GM12878 (cell line): ENCODE measurements around the gene ACRBP. TPM values are rescaled to one million over a fixed set of nuclear protein-coding genes. Genes with fewer than 3 reads are reported as not detected.
A peak's percentile ranks its signal among the peaks of the same experiment; 100 is the strongest.

ENCODE experiments used
- ATAC-seq: fragments of 200-7000 bp; cut with Tn5 transposase; 3 replicates; pipeline ENCODE4 v1.9.1; 2020; ENCODE audit warnings: mild to moderate bottlenecking, moderate library complexity
- BruUV-seq: library from RNA; stranded (reverse); fragments of 400-500 nt; replicated peaks from 2 replicates; lab custom pipeline; 2021; lab: Mats Ljungman, UMichigan
- CTCF ChIA-PET: fragments of 300-600 bp; sonication (Branson Sonifier 250); formaldehyde crosslinking; extraction: SDS; loops from one replicate; lab custom pipeline; 2021; ENCODE audit warnings: inconsistent platforms; lab: Yijun Ruan, JAX
- POLR2A ChIA-PET: fragments of 350-600 bp; formaldehyde crosslinking; extraction: SDS; loops from one replicate; lab custom pipeline; 2021; ENCODE audit warnings: inconsistent platforms; lab: Charles Lee
- RAD21 ChIA-PET: fragments of 300-600 bp; sonication (Branson Sonifier 250); formaldehyde crosslinking; loops from one replicate; lab custom pipeline; 2023; ENCODE audit warnings: antibody characterized with exemption; ENCODE audit not compliant: unreplicated experiment; lab: Charles Lee
- SMC1A ChIA-PET: fragments of 300-600 bp; sonication (Branson Sonifier 250); formaldehyde crosslinking; loops from one replicate; lab custom pipeline; 2023; ENCODE audit not compliant: unreplicated experiment, uncharacterized antibody; lab: Charles Lee
- DNase-seq: peaks from one replicate; pipeline ENCODE4 v3.0.0-alpha.2; 2011; ENCODE audit warnings: low read depth, low spot score
- FAIRE-seq: peaks from 3 replicates; lab custom pipeline; 2011; peaks lifted over from hg19 to GRCh38; lab: Jason Lieb, UNC
- H2AFZ ChIP-seq: 2 replicates; pipeline ENCODE4 v1.6.0; 2011; ENCODE audit warnings: low read depth, low read length, control low read depth; ENCODE audit not compliant: control insufficient read depth
- H3K27ac ChIP-seq: 2 replicates; pipeline ENCODE4 v1.5.1; 2011; ENCODE audit warnings: control low read depth; ENCODE audit not compliant: control insufficient read depth, insufficient read depth
- H3K27me3 ChIP-seq, 2 experiments: replicated peaks in 1 of 2; 2 replicates each; pipeline versions ENCODE4 v1.6.0 to v1.6.1; 2011; ENCODE audit warnings: low read length in 1 of 2; ENCODE audit not compliant: control insufficient read depth in 2 of 2, insufficient read depth in 2 of 2
- H3K36me3 ChIP-seq, 2 experiments: 2 replicates each; pipeline ENCODE4 v1.5.1; 2011; ENCODE audit warnings: low read length in 1 of 2; ENCODE audit not compliant: control insufficient read depth in 2 of 2, insufficient read depth in 2 of 2
- H3K4me1 ChIP-seq: 2 replicates; pipeline ENCODE4 v1.6.1; 2011; ENCODE audit warnings: mild to moderate bottlenecking, low read length, moderate library complexity, mixed read lengths; ENCODE audit not compliant: control insufficient read depth, insufficient read depth
- H3K4me2 ChIP-seq: 2 replicates; pipeline ENCODE4 v1.6.0; 2011; ENCODE audit warnings: control low read depth; ENCODE audit not compliant: control insufficient read depth, insufficient read depth
- H3K4me3 ChIP-seq: fragments of 200-600 bp; sonication (generic); 2 replicates; pipeline ENCODE4 v1.5.1; 2016
- H3K79me2 ChIP-seq: 2 replicates; pipeline ENCODE4 v1.6.0; 2011; ENCODE audit warnings: low read length; ENCODE audit not compliant: control insufficient read depth, insufficient read depth
- H3K9ac ChIP-seq: 2 replicates; pipeline ENCODE4 v1.8.0; 2011; ENCODE audit warnings: low read length, control low read depth, mixed read lengths; ENCODE audit not compliant: control insufficient read depth, insufficient read depth
- H3K9me3 ChIP-seq: replicated peaks from 3 replicates; pipeline ENCODE4 v1.5.1; 2011; ENCODE audit warnings: mild to moderate bottlenecking, low read length; ENCODE audit not compliant: control insufficient read depth, insufficient read depth
- H4K20me1 ChIP-seq: 2 replicates; pipeline ENCODE4 v1.6.0; 2011; ENCODE audit not compliant: control insufficient read depth, insufficient read depth
- BCL11A ChIP-seq: IDR thresholded peaks from 2 replicates; pipeline ENCODE4 v1.6.1; 2011; ENCODE audit warnings: low read depth, low read length
- CHD2 ChIP-seq: IDR thresholded peaks from 2 replicates; pipeline ENCODE4 v1.6.1; 2011; ENCODE audit warnings: low read depth, low read length, improper control_type of control experiment, borderline replicate concordance
- ESRRA ChIP-seq: IDR thresholded peaks from 2 replicates; pipeline ENCODE4 v1.6.1; 2012; ENCODE audit warnings: mild to moderate bottlenecking, low read length, improper control_type of control experiment
- HDAC2 ChIP-seq: fragments of 200-600 bp; sonication (generic); IDR thresholded peaks from 2 replicates; pipeline ENCODE4 v1.6.1; 2017
- MYB ChIP-seq: fragments of 150-350 bp; IDR thresholded peaks from 2 replicates; pipeline ENCODE4 v1.6.1; 2014; ENCODE audit warnings: mild to moderate bottlenecking, low read depth, low read length, borderline replicate concordance
- NR2C1 ChIP-seq: fragments of 450-650 bp; IDR thresholded peaks from 2 replicates; pipeline ENCODE4 v1.6.1; 2017; ENCODE audit warnings: antibody characterized with exemption, mild to moderate bottlenecking, moderate library complexity
- PAX8 ChIP-seq: fragments of 450-650 bp; IDR thresholded peaks from 2 replicates; pipeline ENCODE4 v1.6.1; 2017; ENCODE audit warnings: mild to moderate bottlenecking, moderate library complexity
- POLR2A ChIP-seq: IDR thresholded peaks from 2 replicates; pipeline ENCODE4 v1.6.1; 2011; ENCODE audit warnings: low read depth, mild to moderate bottlenecking, low read length
- RAD21 ChIP-seq: IDR thresholded peaks from 2 replicates; pipeline ENCODE4 v1.6.1; 2011; ENCODE audit warnings: mild to moderate bottlenecking, low read depth, low read length, moderate library complexity; ENCODE audit not compliant: insufficient read depth
- RBBP5 ChIP-seq: fragments of 200-600 bp; sonication (generic); conservative IDR thresholded peaks from 2 replicates; pipeline ENCODE4 v1.6.1; 2016
- SUPT20H ChIP-seq: IDR thresholded peaks from 2 replicates; pipeline ENCODE4 v1.6.1; 2011; ENCODE audit warnings: low read depth, mild to moderate bottlenecking, low read length, moderate library complexity, borderline replicate concordance; ENCODE audit not compliant: control insufficient read depth
- TCF3 ChIP-seq: IDR thresholded peaks from 2 replicates; pipeline ENCODE4 v1.6.1; 2012; ENCODE audit warnings: low read depth, mild to moderate bottlenecking, low read length, borderline replicate concordance; ENCODE audit not compliant: insufficient read depth
- ZNF384 ChIP-seq: IDR thresholded peaks from 2 replicates; pipeline ENCODE4 v1.6.1; 2012; ENCODE audit warnings: low read depth, mild to moderate bottlenecking, low read length, improper control_type of control experiment, borderline replicate concordance
- WGBS: methylation state at CpG from one replicate; pipeline ENCODE4 v1.1.6; 2016; ENCODE audit warnings: low lambda C conversion rate; ENCODE audit not compliant: insufficient replicate concordance, insufficient coverage; ENCODE audit errors: missing lambda C conversion rate; 5-methylcytosine and 5-hydroxymethylcytosine counted together
- in situ Hi-C: fragments of 300-500 bp; cut with MboI; formaldehyde crosslinking; loops from 9 replicates; pipeline ENCODE4 v1.14.3; 2018; ENCODE audit warnings: mixed read lengths
- intact Hi-C: fragments of 100-400 bp; cut with micrococcal nuclease; formaldehyde crosslinking; loops from one replicate; pipeline ENCODE4 v1.14.2; 2022; ENCODE audit not compliant: unreplicated experiment
- polyA plus RNA-seq, 11 experiments: library from polyadenylated mRNA; depleted of rRNA in 4 of 11; unstranded in 6 of 11; stranded (reverse) in 5 of 11; fragments of >200 nt; fragmentation: Nextera tagmentation in 4 of 11; fragmentation: Illumina TruSeq in 1 of 11; extraction: Ambion mirVana in 4 of 11; extraction: Trizol in 1 of 11; gene quantifications; 1 replicate in 1 of 11; 2 replicates in 10 of 11; pipeline versions ENCODE4 v1.2.1 to v1.2.3, GENCODE V29; 2011 to 2016; ENCODE audit warnings: inconsistent platforms in 2 of 11, missing spikeins in 2 of 11, low read depth in 1 of 11
- total RNA-seq, 4 experiments: library from RNA; depleted of rRNA in 3 of 4; stranded (reverse); fragments of >200 nt in 3 of 4; fragmentation: Illumina TruSeq in 1 of 4; extraction: Trizol in 1 of 4; gene quantifications; 2 replicates each; pipeline versions ENCODE4 v1.2.1 to v1.2.3, GENCODE V29; 2013 to 2021
- TF ChIP-seq, protein P1 (sequence below), 3 experiments: IDR thresholded peaks in 2 of 3; conservative IDR thresholded peaks in 1 of 3; 2 replicates each; pipeline ENCODE4 v1.5.1; 2011; ENCODE audit warnings: low read depth in 3 of 3, low read length in 3 of 3, mild to moderate bottlenecking in 3 of 3, control low read depth in 2 of 3, moderate library complexity in 2 of 3, inconsistent platforms in 1 of 3, mixed read lengths in 1 of 3; ENCODE audit not compliant: control insufficient read depth in 2 of 3, insufficient read depth in 1 of 3; ENCODE audit errors: extremely low read depth in 1 of 3
- TF ChIP-seq, protein P2 (sequence below): fragments of 450-650 bp; conservative IDR thresholded peaks from 2 replicates; pipeline ENCODE4 v1.6.1; 2017; ENCODE audit warnings: mild to moderate bottlenecking, moderate library complexity
- TF ChIP-seq, protein P3 (sequence below): fragments of 450-650 bp; IDR thresholded peaks from 2 replicates; pipeline ENCODE4 v1.6.1; 2016; ENCODE audit warnings: mild to moderate bottlenecking, moderate library complexity, borderline replicate concordance

Gene ACRBP
- total and polyA plus RNA-seq, 10 of the 15 experiments (the other 5 are each of a cell fraction or from before 2014, with no cell fraction given), result 0.54 to 1.4 (median 0.87) TPM

DNA sequence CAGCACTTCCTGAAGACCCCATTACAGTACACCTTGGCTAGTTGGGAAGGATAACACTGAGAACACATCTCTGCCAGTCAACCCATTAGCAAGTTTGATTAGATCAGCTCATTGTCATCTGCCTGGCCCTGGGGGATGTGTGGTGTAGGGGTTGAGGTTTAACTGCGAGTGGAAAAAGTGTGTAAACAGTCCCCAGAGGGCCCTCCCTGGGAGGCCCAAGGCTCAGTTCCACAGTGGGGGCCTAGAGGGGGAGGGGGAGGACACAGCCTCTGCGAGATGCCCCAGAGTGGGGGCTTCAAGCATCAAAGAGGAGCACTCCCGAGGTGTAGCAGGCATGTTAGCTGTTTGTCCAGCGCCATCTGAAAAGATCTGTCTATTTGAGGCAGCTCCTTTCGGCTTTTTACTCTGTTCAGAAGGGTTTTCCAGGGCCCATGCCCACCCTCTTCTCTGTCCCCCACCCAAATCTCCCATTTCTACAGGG, 11.8 kb downstream of the ACRBP start:
- Histone ChIP-seq H3K4me3 (peak overlapping the region; percentile 48), H3K9ac (peak overlapping the region; percentile 60), H3K4me1 (peaks cover 60% of the 10 kb centered on the region), H4K20me1 (no peaks in the 10 kb centered on the region), H3K79me2 (peaks cover 14% of the 10 kb centered on the region), H3K4me2 (peak overlapping the region; percentile 89), H2AFZ (peak overlapping the region; percentile 76), H3K27ac (peak overlapping the region; percentile 53), H3K36me3 (no peaks in the 10 kb centered on the region), H3K9me3 (no peaks in the 10 kb centered on the region), H3K27me3 (no peaks in the 10 kb centered on the region)
- peak; percentile 55 for ATAC-seq
- CTCF ChIA-PET, result interaction anchor here (0.5 to 2.4 kb wide), 11 partner anchors 9 to 252 kb away, joined by 3 to 13 read pairs (median 4); partner anchors contain the start of gene SPSB2
- TSS peak; percentile 80 for BruUV-seq
- FAIRE-seq, result no peak
- WGBS, result 13% methylated on average over 5 of the region's 5 CpGs
- POLR2A ChIA-PET, result interaction anchor here (0.6 to 4.9 kb wide), 18 partner anchors 8 to 216 kb away, joined by 3 to 47 read pairs (median 4); partner anchors contain the start of genes CD27, CDCA3, IFFO1 and NOP2
- intact Hi-C loops, result no loop called here
- SMC1A ChIA-PET, result interaction anchor here (0.7 to 2.2 kb wide), 9 partner anchors 9 to 54 kb away, joined by 3 to 21 read pairs (median 5); partner anchors contain the start of gene ZNF384
- DNase-seq, result no peak
- RAD21 ChIA-PET, result interaction anchor here (0.5 to 3.6 kb wide), 18 partner anchors 8 to 300 kb away, joined by 3 to 23 read pairs (median 4); partner anchors contain the start of genes CDCA3, COPS7A, GAPDH and MLF2
- in situ Hi-C loops, result no loop called here
- no peak for TF ChIP-seq TCF3
- TF ChIP-seq SUPT20H, result no peak
- no peak for TF ChIP-seq ZNF384
- no peak for TF ChIP-seq POLR2A
- TF ChIP-seq ESRRA, result no peak
- no peak for TF ChIP-seq PAX8
- TF ChIP-seq, protein P1, sequence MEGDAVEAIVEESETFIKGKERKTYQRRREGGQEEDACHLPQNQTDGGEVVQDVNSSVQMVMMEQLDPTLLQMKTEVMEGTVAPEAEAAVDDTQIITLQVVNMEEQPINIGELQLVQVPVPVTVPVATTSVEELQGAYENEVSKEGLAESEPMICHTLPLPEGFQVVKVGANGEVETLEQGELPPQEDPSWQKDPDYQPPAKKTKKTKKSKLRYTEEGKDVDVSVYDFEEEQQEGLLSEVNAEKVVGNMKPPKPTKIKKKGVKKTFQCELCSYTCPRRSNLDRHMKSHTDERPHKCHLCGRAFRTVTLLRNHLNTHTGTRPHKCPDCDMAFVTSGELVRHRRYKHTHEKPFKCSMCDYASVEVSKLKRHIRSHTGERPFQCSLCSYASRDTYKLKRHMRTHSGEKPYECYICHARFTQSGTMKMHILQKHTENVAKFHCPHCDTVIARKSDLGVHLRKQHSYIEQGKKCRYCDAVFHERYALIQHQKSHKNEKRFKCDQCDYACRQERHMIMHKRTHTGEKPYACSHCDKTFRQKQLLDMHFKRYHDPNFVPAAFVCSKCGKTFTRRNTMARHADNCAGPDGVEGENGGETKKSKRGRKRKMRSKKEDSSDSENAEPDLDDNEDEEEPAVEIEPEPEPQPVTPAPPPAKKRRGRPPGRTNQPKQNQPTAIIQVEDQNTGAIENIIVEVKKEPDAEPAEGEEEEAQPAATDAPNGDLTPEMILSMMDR (IDR thresholded peaks at IDR 0.05 in 2 of 3, conservative IDR thresholded peaks at IDR 0.05 in 1 of 3; ENCODE audit: control insufficient read depth in 2 of 3, extremely low read depth in 1 of 3, insufficient read depth in 1 of 3, low read depth in 3 of 3, low read length in 3 of 3), result no peak
- TF ChIP-seq, protein P2, sequence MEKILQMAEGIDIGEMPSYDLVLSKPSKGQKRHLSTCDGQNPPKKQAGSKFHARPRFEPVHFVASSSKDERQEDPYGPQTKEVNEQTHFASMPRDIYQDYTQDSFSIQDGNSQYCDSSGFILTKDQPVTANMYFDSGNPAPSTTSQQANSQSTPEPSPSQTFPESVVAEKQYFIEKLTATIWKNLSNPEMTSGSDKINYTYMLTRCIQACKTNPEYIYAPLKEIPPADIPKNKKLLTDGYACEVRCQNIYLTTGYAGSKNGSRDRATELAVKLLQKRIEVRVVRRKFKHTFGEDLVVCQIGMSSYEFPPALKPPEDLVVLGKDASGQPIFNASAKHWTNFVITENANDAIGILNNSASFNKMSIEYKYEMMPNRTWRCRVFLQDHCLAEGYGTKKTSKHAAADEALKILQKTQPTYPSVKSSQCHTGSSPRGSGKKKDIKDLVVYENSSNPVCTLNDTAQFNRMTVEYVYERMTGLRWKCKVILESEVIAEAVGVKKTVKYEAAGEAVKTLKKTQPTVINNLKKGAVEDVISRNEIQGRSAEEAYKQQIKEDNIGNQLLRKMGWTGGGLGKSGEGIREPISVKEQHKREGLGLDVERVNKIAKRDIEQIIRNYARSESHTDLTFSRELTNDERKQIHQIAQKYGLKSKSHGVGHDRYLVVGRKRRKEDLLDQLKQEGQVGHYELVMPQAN, result no peak
- TF ChIP-seq, protein P3, sequence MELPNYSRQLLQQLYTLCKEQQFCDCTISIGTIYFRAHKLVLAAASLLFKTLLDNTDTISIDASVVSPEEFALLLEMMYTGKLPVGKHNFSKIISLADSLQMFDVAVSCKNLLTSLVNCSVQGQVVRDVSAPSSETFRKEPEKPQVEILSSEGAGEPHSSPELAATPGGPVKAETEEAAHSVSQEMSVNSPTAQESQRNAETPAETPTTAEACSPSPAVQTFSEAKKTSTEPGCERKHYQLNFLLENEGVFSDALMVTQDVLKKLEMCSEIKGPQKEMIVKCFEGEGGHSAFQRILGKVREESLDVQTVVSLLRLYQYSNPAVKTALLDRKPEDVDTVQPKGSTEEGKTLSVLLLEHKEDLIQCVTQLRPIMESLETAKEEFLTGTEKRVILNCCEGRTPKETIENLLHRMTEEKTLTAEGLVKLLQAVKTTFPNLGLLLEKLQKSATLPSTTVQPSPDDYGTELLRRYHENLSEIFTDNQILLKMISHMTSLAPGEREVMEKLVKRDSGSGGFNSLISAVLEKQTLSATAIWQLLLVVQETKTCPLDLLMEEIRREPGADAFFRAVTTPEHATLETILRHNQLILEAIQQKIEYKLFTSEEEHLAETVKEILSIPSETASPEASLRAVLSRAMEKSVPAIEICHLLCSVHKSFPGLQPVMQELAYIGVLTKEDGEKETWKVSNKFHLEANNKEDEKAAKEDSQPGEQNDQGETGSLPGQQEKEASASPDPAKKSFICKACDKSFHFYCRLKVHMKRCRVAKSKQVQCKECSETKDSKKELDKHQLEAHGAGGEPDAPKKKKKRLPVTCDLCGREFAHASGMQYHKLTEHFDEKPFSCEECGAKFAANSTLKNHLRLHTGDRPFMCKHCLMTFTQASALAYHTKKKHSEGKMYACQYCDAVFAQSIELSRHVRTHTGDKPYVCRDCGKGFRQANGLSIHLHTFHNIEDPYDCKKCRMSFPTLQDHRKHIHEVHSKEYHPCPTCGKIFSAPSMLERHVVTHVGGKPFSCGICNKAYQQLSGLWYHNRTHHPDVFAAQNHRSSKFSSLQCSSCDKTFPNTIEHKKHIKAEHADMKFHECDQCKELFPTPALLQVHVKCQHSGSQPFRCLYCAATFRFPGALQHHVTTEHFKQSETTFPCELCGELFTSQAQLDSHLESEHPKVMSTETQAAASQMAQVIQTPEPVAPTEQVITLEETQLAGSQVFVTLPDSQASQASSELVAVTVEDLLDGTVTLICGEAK, result 0 out of 2 replicates have a peak, but pooled peaks have one; percentile 4
- no peak for TF ChIP-seq RAD21
- peak; percentile 40; the same call in 1 of the 2 replicates for TF ChIP-seq MYB
- TF ChIP-seq CHD2, result peak; percentile 83
- peak; percentile 88 for TF ChIP-seq BCL11A
- no peak for TF ChIP-seq RBBP5
- TF ChIP-seq NR2C1, result no peak
- no peak for TF ChIP-seq HDAC2
